GM21367 (cell line): Measurements from ENCODE around the gene PIN1.
"Not testable (repeated sequence)": the region's sequence is repeated elsewhere in the genome, so short reads cannot be mapped to it uniquely, and the experiment has no call there.

Experiments
- ATAC-seq: cut with Tn5 transposase; IDR thresholded peaks from one replicate; pipeline ENCODE4 v1.9.1; 2021; ENCODE audit not compliant: unreplicated experiment

PIN1 gene

DNA sequence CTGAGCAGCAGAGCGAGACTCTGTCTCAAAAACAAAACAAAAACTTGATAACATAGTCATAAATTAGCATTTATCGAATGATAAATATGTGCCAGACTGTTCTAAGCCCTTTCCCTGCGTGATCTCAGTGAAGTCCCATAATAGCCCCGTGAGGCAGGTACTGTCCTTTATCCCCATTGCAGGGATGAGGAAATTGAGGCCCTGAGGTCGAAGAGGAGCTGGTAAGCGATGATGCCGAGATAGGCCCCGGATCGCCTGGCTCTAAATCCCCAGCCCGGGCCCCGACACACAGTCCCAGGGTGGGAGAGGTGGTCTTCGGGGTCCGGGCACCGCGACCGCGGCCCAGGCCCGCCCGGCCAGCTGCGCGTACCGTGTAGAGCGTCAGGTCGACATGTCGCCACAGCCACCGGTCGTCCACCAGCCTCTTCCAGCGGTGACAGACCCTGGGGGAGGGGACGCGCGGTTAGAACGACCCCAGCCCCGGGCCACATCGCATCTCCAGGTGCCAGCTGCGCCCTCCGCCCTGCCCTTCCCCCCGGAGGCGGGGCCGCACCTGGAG is 16.9 kb upstream of the PIN1 start:
- ATAC-seq = no peak

DNA sequence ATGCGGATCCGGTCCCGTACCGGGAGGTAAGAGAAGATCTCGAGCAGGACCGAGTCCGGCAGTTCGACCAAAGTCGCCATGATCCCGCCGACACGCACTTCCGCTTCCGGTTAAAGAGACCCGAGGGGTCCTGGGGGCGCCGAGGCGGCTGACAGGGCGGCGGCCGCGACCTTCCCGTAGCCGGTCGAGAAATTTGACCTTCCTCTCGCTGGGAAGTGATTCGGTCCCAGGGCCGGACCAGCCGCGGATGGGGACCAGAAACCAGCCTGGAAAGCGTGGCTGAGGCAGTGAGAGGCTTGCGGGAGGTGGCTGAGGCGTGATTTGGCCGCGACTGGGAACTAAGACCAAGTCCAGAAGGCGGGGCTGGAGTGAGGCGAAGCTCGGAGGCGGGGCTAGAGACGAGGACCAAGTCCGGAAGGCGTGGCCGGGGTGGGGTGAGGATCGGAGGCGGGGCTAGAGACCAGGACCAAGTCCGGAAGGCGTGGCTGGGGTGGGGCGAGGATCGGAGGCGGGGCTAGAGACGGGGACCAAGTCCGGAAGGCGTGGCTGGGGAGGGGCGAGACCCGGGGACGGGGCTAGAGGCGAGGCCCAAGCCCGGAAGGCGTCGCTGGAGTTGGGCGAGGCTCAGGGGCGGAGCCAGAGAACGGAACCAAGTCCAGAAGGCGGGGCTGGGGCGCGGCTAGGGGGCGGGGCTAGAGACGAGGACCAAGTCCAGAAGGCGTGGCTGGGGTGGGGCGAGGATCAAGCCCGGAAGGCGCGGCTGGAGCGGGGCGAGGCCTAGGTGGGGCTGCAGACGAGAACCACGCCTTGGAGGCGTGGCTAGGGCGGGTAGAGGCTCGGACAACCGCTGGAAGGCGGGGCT is 16.2 kb upstream of the PIN1 start, which contains the start of gene FBXL12:
FBXL12 (minus strand) TSS at position 346 of the 862 bp plus-strand sequence; CDS start at position 80, 266 bp downstream.
- ATAC-seq = peak; percentile 70

DNA sequence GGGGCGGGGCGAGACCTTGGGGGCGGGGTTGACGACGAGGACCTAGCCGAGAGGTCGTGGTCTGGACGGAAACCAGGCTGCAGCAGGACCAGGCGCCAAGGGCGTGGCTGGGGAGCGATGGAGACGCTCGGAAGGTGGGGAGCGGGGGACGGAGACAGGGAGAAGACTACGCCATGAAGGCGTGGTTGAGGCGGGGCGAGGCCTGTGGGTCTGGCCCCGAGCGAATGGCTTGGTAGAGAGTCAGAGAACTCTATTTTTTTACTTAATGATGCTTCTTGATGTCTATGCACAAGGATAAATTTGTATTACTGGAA is 15.6 kb upstream of the PIN1 start:
- ATAC-seq = no peak

DNA sequence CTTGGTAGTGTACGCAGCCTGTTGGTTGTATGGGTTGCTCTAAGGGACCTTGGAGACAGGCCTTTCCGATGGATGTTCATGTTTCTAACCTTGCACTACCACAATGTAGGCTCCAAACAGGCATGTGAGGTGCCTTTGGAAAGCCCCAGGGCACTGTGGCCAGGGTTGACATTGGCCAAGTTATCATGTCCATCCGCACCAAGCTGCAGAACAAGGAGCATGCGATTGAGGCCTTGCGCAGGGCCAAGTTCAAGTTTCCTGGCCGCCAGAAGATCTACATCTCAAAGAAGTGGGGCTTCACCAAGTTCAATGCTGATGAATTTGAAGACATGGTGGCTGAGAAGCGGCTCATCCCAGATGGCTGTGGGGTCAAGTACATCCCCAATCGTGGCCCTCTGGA is 15.1 kb upstream of the PIN1 start:
- not testable (repeated sequence) for ATAC-seq

DNA sequence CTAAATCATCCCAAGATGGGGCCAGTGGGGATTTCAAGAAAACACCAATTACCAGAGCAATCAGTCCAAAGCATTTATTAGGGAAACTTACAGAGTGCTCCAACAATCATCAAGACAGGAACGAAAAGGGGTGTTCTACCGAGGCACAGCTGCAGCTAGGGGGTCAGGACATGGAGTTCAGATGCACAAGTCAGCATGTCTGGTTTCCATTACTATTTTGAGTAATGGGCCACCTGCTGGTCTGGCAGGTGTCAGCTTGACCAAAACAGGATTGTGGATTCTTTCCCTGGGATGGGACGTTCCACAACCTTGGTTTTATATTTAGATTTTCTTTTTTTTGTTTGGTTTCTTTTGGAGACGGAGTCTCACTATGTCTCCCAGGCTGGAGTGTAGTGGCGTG is 11.3 kb upstream of the PIN1 start:
- ATAC-seq = no peak

DNA sequence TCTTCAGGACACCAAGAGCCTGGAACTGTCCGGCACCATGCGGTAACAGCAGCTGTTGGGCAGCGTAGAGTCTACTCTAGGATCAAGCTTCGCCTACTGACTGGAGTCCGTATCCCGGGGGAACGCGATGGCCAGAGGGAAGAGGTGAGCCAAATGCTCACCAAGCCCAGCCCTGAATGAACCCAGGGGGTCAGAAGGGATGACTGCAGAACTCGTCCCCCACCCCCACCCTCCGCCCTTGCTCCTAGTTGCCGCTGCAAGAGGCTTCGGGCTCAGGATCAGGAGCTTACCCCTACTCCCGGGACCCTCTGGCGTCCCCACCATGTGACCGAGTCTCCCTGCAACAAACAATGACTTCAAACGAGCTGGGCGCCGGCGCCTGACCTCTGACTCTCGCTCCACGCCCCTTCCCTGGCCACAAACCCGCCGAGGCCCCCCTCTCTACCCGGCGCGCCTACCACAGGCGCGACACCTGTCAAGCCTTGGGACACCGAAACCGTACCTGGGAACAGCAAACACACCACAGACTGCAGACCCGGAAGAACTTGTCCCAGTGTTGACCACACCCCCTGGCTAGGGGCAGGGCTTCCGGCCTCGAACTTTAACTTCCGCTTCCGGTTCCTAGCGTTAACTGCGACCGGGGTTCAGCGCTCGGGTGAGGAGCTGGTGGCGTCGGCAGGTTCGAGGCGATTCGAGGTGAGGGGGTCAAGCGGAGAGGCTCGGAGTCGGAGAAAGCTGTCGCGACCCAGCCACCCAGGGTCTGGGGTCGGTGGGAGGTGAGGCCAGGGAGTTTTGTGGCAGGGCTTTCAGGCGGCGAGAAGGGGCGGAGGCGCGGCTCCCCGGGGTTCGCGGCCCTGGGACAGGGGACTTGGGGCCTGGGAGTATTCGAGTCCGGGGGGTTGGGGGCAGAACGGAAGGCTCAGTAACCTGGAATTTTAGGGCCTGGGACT is 7.6 kb upstream of the PIN1 start, which contains the start of gene UBL5:
UBL5 (plus strand) TSS at position 630 of the 950 bp plus-strand sequence. CDS start 420 bp downstream, outside the sequence.
- peak; percentile 88 for ATAC-seq

DNA sequence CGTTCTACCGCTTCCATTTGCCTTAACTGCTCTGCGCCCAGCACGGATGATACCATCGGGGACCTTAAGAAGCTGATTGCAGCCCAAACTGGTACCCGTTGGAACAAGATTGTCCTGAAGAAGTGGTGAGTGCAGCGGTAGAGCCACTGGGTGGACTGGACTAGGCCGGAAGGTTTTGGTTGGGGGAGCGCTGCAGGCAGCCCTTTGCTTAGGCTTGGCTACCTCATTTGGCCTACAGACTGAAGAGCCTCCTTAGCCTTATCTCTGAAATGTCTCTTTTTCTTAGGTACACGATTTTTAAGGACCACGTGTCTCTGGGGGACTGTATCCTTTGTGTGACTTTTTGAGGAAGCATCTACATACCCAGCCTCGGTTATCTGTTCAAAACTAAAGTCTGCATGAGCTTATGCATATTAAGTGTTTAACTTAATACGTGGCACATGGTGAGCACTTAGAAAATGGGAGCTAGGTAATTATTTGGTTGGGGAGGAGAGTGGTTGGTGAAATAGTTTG is 6.5 kb upstream of the PIN1 start:
- no peak for ATAC-seq

DNA sequence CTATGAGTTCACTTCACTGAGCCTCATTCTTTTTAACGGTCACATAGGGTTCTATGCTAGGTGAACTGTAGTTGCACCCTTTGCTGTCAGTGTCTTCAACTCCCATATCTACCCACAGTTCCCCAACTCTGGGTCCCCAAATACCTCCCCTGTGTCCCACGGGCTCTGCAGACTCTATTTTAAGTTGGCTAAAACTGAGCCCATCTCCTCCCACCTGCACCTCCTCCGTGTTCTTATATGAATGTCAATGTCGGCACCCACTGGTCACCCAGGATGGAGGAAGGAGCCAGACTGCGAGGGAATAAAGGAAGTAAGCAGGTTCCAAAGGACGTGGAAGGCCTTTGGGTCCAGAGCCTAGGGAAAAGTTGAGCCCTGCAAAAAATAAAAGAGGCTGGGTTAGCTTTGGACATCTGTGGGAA is 802 bp upstream of the PIN1 start:
- ATAC-seq = no peak

DNA sequence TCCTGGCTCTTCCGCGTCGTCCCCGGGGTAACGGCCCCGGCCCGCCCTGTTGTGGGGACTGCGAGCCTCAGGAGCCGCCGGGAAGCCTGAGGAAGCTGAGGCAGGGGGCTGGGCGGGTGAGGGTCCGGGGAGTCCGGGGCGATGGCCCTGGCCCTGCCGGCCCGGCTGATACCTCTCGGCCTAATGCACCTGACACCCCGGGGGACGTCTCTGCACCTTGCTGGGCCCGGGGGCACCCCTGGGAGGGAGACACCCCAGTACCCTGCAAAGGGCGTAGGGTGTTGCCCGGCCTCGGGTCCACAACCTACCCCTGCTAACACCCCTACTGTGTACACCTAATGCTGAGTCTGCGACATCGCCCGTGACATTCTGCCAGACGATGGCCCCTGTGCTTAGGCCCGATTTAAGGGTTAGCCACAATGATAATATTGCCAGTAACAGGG is 410 bp downstream of the PIN1 start:
- ATAC-seq = no peak

DNA sequence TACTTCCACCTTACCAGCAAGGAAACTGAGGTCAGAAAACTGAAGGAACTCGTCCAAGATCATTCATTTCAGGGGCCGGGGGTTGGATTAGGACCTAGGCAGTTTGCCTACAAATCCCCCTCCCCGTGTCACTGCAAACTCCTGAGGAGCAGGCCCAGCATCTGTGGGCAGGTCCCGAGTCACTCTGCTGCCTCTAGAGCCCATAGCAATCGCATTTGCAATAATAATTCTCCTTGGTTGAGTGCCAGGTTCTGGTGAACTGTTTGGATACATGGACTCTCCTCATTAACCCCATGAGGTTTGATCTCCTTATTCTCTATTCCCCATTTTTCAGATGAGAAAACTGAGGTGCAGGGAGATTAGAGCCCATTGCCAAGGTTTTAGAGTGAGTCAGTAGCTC is 903 bp downstream of the PIN1 start:
- ATAC-seq = no peak

DNA sequence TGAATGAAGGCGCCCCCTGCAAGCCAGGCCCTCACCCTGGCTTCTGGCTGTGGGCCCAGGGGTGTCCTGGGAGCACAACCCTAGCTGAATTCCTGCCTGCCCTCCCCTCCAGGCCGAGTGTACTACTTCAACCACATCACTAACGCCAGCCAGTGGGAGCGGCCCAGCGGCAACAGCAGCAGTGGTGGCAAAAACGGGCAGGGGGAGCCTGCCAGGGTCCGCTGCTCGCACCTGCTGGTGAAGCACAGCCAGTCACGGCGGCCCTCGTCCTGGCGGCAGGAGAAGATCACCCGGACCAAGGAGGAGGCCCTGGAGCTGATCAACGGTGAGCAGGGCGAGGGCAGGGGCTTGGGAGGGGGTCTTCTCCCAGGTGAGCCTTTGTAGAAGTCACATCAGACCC is 3.2 kb downstream of the PIN1 start:
- no peak for ATAC-seq

DNA sequence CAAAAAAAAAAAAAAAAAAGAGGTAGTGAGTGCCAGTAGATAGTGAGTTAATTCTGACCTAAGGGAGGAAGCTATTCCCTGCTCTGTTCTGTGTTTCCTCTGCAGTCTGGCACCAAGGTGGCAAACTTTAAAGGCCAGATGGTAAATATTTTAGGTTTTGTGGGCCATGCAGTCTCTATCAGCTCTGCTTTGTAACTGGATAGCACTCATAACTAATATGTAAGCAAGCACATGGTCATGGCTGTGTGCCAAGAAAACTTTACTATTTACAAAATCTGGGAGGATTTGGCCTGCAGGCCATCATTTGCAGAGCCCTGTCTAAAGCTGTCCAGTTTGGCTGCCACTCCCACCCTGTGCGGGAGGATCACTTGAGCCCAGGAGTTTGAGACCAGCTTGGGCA is 4.3 kb downstream of the PIN1 start:
- ATAC-seq = no peak

DNA sequence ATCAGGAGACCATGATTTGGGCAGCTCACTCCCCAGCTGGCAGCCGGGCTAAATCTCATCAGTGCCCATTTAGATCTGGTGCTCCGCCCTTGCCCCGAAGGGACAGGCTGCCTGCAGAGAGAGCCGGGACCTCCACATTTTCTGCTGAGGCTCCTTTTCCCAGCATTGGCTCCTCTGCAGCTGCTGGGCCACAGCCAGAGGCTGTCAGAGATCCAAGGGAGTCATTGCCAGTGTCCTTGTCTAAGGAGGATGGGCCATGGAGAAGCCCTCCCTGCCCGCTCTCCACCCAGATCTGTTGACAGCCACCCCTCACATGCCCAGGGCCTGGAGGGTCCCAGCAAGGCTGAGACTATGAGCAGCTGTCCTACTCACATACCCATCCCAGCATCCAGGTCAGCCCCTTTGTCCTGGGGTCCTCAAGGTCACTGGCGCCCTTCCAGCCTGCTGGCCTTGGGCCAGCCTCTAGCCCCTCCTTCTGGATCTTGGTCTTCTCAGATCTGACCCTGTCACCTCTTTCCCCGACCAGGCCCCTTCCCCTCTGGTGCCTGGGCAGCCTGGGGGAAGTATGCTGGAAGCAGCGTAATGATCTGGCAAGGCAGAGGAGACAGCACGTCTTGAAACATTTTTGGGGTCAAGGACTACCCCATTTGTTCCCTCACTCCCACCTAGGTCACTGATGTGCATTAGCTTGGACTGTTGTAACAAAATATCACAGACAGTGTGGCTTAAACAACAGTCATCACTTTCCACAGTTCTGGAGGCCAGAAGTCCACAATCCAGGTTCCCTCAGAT is 7.9 kb downstream of the PIN1 start:
- no peak for ATAC-seq

DNA sequence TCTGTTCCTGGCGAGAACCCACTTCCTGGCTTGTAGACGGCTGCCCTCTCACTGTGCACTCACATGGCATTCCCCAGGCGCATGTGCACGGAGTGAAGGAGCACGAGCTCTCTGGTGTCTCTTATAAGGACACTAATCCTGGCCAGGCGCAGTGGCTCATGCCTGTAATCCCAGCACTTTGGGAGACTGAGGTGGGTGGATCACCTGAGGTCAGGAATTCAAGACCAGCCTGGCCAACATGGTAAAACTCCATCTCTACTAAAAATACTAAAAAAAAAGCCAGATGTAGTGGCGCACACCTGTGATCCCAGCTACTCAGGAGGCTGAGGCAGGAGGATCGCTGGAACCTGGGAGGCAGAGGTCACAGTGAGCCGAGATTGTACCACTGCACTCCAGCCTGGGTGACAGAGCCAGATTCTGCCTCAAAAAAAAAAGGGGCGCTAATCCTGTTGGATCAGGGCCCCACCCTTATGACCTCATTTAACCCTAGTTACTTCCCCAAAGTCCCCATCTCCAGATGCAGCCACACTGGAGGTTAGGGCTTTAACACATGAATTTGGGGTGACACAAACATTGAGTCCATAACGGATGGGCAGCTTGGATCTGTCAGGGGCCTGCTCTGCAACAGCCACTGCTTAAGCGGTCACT is 8.6 kb downstream of the PIN1 start:
- not testable (repeated sequence) for ATAC-seq

DNA sequence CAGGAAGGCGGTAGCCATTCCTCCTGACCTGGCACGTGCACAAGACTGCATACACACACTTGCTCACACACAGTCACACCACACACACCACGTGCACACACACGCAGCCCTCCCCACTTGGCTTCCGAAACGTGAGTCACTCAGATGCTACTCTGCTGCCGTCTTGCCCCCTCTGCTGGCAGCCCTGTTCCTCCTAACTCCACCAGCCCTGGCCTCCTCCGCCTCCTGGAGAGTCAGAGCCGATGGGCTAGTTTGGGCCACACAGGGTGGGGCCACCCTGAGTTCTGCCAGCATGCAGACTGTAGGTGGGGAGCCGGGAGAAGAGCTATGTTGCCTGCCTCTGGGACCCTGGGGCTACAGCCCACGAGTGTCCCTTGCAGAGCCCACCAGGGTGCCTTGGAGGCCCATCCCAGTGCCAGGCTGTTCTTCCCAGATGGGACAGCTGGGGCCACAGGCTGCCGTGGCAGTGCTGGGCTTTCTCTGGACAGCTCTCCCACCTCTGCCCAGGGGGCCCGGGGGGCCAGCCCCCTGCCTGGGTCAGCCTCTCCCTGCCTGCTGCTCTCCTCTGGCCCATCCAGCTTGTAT is 12.1 kb downstream of the PIN1 start:
- ATAC-seq = no peak

DNA sequence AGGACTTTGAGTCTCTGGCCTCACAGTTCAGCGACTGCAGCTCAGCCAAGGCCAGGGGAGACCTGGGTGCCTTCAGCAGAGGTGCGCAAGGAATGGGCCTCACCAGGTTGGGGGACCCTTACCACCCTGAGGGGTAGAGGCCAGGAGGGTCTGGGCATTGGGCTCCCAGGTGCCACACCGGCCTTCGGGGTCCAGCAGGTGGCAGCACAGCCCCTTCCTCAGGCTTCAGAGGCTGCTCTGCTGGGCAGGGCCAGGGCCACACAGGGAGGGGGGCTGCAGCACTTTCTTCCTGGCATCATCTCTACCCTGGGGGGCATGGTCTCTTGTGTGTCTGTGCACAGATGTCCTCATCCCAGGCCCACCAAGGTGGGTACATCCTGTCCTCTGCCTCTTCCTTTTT is 12.9 kb downstream of the PIN1 start:
- ATAC-seq = no peak

DNA sequence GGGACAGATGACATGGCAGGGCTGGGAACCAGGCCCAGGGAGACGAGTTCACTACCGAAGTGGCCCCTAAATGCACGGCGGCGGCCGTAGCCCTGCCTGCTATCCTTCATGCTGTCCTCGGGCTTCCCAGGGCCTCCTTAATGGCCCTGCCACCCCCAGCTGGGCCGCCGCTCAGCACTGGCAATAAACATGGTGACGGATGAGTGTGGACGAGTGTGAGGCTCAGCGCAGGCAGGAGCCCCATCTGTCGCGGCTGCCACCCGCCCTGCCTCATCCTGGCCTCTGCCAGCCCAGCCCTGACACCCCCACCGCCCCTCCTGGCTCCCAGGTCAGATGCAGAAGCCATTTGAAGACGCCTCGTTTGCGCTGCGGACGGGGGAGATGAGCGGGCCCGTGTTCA is 13.6 kb downstream of the PIN1 start:
- no peak for ATAC-seq

DNA sequence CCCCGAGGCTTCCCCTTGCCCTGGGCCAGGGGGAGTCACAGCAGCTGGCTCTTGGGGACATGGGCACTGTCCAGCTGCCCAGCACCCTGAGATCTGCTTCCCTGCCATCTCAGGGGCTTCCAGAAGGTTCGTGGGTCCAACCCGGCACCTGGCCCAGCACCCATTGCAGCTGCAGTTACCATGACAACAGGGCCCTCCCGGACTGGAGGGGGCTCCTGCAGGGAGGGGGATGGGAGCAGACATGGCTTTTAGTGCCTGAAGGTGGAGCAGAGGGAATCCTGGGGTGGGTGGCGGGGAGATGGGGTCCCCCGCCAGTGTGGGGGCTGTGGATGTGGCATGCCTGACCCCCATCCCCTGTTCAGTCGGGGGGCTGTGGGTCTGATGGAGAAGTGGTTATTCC is 14.7 kb downstream of the PIN1 start:
- no peak for ATAC-seq

DNA sequence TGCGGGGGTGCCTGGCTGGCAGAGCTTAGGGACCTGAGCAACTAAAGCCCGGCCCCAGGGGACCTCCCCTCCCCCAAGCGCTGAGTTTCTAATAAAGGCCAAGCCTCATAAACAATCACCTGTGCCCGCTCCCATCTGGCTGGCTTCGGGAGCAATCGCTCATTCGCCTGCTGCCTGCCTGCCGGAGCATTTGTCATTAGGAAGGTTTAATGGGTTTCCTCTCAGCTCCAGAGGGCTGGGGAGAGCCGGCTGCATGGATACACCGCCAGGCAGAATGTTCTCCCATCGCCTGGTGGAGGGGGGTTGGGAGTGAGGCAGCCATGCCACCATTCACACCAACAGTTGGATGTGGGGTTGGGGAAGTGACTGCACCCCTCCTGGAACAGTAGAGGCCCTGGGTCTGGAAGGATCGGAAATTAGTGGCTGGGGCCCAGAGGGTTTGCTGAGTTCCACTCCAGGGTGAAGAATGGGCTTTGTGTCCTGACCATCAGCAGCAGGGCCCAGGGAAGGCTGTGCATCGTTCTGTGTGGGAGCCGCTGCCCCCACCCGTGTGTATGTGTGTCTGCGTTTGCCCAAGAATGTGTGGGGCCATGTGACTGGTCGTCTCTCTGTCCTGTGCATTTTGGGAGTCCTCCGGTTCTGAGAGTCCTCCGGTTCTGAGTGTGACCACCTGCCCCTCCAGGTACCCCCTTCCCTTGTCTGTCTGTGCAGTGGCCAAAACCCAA is 15.3 kb downstream of the PIN1 start:
- no peak for ATAC-seq
